ENCODE measurements around the gene GALNT1. TPM values are rescaled to one million over a fixed set of nuclear protein-coding genes. Genes with fewer than 3 reads are reported as not detected.

GALNT1 gene
- total RNA-seq, 1 donor from 2014 or later, result 77.4 TPM

GRCh38 chr18:35683021-35683420 is 101.5 kb downstream of the GALNT1 start:
- Histone ChIP-seq H3K27me3 (ENCODE audit: control insufficient read depth, insufficient read depth, low read length) (no peaks in the 10 kb centered on the region), H3K36me3 (ENCODE audit: control insufficient read depth, insufficient read depth, low read length) (peaks cover 2% of the 10 kb centered on the region), H3K4me3 (ENCODE audit: low read depth, low read length) (no peak overlapping the region)
- no peak for TF ChIP-seq CTCF (IDR thresholded peaks at IDR 0.05; ENCODE audit: insufficient read depth, low read length, severe bottlenecking)
- DNase-seq (ENCODE audit: low read depth) (no peak), FAIRE-seq (no peak)

- FAIRE-seq (no peak), DNase-seq (ENCODE audit: low read depth) (peak; percentile 61)
- no peak overlapping the region for H3K4me3 ChIP-seq (ENCODE audit: low read depth, low read length)
- no peaks in the 10 kb centered on the region for H3K27me3 ChIP-seq (ENCODE audit: control insufficient read depth, insufficient read depth, low read length)
- no peak for TF ChIP-seq CTCF (IDR thresholded peaks at IDR 0.05; ENCODE audit: insufficient read depth, low read length, severe bottlenecking)
- H3K36me3 ChIP-seq (ENCODE audit: control insufficient read depth, insufficient read depth, low read length), result peaks cover 3% of the 10 kb centered on the region
These were observed 107.2 kb downstream of the GALNT1 start for GRCh38 chr18:35688757-35689156.

GRCh38 chr18:35689728-35690127 is 108.2 kb downstream of the GALNT1 start:
- DNase-seq (ENCODE audit: low read depth), result no peak
- Histone ChIP-seq H3K27me3 (ENCODE audit: control insufficient read depth, insufficient read depth, low read length) (no peaks in the 10 kb centered on the region), H3K4me3 (ENCODE audit: low read depth, low read length) (no peak overlapping the region), H3K36me3 (ENCODE audit: control insufficient read depth, insufficient read depth, low read length) (peaks cover 2% of the 10 kb centered on the region)
- no peak for TF ChIP-seq CTCF (IDR thresholded peaks at IDR 0.05; ENCODE audit: insufficient read depth, low read length, severe bottlenecking)
- no peak for FAIRE-seq

- TF ChIP-seq CTCF (IDR thresholded peaks at IDR 0.05; ENCODE audit: insufficient read depth, low read length, severe bottlenecking), result no peak
- DNase-seq (ENCODE audit: low read depth), result no peak
- Histone ChIP-seq H3K4me3 (ENCODE audit: low read depth, low read length) (no peak overlapping the region), H3K27me3 (ENCODE audit: control insufficient read depth, insufficient read depth, low read length) (no peaks in the 10 kb centered on the region), H3K36me3 (ENCODE audit: control insufficient read depth, insufficient read depth, low read length) (peaks cover 2% of the 10 kb centered on the region)
- no peak for FAIRE-seq
These were observed 110.1 kb downstream of the GALNT1 start for GRCh38 chr18:35691625-35692024.

GRCh38 chr18:35692866-35693265 is 111.3 kb downstream of the GALNT1 start:
- FAIRE-seq, result no peak
- no peak for TF ChIP-seq CTCF (IDR thresholded peaks at IDR 0.05; ENCODE audit: insufficient read depth, low read length, severe bottlenecking)
- no peak overlapping the region for H3K4me3 ChIP-seq (ENCODE audit: low read depth, low read length)
- no peaks in the 10 kb centered on the region for H3K27me3 ChIP-seq (ENCODE audit: control insufficient read depth, insufficient read depth, low read length)
- DNase-seq (ENCODE audit: low read depth), result peak; percentile 26
- peaks cover 2% of the 10 kb centered on the region for H3K36me3 ChIP-seq (ENCODE audit: control insufficient read depth, insufficient read depth, low read length)

DNA sequence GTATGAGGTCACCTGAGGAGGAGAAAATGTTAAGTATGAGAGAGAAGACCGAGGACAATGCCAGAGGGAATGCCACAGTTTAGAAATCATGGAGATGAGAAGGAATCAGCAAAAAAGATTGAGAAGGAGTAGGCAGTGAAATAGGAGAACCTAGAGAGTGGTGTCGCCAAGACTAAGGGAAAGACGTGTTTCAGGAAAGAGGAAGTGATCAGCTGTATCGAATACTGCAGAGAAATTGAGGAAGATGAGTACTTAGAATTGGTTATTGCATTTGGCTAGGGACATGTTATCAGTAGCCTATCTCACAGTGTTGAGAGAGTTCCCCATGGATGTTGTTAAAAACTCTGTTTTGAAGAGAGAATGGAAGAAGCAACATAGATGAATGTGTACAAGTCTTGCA is 112.3 kb downstream of the GALNT1 start:
- Histone ChIP-seq H3K4me3 (ENCODE audit: low read depth, low read length) (no peak overlapping the region), H3K36me3 (ENCODE audit: control insufficient read depth, insufficient read depth, low read length) (peaks cover under 1% of the 10 kb centered on the region), H3K27me3 (ENCODE audit: control insufficient read depth, insufficient read depth, low read length) (no peaks in the 10 kb centered on the region)
- FAIRE-seq (no peak), DNase-seq (ENCODE audit: low read depth) (no peak)
- TF ChIP-seq CTCF (IDR thresholded peaks at IDR 0.05; ENCODE audit: insufficient read depth, low read length, severe bottlenecking), result no peak
